Activated CD4-positive, alpha-beta T cell treated with anti-CD3 and anti-CD28 coated beads, Interleukin-2, amount 50 U/mL, for 16 hours (primary cell): ENCODE data around the gene SCUBE3.

Source experiments
- DNase-seq: peaks from one replicate; pipeline ENCODE4 v3.0.0-alpha.2; 2020

The SCUBE3 gene

GRCh38 chr6:35181933-35182612 is 31.7 kb upstream of the SCUBE3 start:
- no peak for DNase-seq

DNA sequence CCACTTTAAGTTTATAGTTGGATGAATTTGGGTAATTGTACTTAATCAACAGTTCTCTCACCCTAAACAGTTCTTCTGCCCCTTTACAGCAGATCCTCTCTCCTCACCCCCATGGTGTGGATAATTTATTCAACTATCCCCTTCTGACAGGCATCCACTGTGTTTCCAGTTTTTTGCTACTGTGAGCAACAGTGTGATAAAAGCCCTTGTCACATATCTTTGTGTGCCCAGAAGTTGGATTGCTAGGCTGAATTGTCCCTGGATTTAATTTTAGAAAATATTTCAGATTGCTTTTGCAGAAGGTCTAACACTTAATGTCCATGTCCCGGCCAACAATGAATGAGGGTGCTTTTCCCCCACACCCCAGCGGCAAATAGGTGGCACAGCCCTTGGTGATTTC is 30.5 kb upstream of the SCUBE3 start:
- no peak for DNase-seq

GRCh38 chr6:35183935-35184334 is 29.8 kb upstream of the SCUBE3 start:
- no peak for DNase-seq

DNA sequence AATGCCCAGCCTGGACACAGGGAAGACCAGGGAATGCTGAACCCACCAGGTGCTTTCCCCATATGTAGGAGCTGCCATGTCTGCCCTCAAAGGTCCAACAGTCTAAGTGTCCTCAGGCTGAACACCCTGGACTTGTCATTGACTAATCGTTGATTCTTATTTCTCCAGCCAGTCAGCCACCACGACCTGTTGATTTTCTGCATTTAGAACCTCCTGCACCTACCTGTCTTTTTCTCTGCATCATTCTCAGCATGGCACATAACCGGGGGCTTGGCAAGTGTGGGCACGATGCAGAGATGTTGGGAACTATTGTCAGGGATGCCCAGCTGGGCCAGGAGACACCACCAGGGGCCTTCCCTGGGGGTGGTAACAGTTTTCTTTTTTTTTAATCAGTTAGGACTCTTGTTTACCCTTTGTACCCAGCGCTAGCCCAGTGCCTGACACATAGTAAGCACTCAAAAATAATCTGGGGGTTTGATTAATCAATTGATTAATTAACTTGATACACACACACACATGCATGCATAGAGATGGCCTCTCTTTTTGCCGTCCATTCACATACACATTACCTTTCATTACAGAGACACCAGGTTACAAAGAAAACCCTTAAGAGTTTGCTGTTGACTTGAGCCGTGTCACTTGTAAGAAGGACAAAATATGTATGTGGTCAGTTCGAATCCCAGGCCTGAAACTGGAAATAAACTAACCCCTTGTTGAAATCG is 29.0 kb upstream of the SCUBE3 start:
- no peak for DNase-seq

- no peak for DNase-seq
Observed at GRCh38 chr6:35185302-35185681, 28.5 kb upstream of the SCUBE3 start.

- DNase-seq: no peak
Observed at GRCh38 chr6:35185971-35186370, 27.8 kb upstream of the SCUBE3 start.

DNA sequence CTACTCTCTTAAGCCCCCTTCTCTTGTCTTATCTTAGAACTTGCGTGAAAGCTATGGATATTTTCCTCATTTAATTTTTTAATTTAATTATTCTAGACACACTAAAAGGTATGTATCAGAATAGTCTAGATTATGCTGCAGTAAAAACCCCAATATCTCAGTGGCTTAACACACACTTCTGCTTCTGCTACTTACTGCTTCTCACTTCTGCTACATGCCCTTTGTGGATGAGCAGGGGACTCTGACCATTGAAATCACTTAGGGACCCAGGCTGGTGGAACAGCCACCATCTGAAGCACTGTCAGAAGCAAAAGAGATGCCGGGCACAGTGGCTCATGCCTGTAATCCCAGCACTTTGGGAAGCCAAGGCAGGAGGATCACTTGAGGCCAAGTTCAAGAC is 27.2 kb upstream of the SCUBE3 start:
- no peak for DNase-seq

DNA sequence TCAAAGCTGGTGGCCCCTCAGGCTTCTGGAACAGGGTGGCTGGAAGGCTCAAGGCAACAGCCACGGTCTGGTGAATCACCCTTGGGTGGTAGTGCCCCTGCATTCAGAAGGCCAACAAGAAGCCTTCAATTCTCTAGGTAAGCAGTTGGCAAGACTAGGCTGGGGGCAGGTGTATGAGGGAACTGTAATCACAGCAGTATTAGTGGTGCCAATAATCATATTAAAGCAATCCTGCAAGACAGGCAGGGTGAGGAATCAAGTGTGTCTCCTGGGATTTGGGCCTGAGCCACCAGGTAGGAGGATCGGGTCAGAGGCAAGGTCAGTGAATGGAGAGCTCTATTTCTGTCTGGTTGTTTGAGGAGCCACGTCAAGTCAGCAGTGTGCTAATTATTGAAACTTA is 24.9 kb upstream of the SCUBE3 start:
- no peak for DNase-seq

DNA sequence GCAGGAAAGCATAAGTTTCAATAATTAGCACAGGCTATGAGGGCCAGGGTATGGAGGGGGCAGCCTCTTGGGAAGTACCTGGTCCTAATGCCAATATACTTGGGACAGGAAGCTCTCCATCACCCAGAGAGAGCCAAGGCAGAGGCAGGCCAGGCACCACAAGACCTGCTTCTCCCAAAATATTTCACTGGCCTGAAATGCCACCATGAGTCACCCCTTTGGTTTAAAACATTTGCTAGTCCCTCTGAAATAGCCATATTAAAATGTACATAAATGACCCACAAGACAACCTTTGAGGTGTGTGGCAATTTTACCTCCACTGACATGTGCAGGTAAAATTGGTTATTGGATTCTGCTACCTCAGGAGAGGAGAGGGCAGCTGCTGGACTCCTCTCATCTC is 23.4 kb upstream of the SCUBE3 start:
- DNase-seq: no peak

- no peak for DNase-seq
Observed at GRCh38 chr6:35191889-35192288, 21.9 kb upstream of the SCUBE3 start.

DNA sequence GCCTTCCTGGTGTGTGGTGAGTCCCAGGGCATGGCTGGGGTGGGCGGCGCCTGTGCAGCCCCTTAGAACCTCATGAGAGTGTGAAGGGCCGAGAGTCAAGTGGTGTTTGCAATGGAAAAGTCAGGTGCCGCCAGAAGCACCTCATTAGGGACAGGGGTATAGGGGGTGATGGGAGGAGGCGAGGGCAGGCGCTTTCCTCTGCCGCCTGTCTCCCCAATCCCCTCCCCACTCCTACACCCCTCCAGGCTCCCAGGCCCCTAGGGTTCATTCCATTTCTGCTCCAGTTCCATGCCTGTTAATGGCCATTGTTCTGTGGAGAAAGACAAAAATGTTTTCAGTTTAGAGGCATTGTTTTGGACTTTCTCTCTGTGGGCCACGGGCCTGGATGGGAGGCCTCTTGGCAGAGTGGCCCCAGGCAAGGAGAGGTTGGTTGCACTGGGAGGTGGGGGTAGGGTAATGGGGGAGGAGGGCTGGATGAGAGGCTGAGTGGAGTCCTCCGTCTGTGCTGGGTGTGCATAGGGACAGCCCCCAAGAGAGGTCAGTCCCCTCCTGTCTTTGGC is 21.4 kb upstream of the SCUBE3 start:
- no peak for DNase-seq

DNA sequence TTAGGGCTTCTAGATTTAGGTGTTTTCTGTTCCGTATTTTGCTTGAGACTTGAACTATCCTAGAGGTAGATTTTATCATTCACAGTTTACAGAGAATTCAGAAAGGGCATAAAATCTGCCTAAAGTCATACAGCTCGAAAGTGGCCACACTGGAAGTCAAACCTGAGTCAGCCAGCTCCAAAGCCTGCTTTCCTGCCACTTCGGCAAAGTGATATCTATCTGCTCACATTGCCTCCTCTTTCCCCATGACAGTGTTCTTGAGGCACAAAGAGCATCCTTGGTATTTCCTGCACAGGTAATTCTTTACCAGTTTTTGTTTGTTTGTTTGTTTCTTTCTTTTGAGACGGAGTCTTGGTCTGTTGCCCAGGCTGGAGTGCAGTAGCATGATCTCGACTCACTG is 19.4 kb upstream of the SCUBE3 start:
- DNase-seq: no peak

DNA sequence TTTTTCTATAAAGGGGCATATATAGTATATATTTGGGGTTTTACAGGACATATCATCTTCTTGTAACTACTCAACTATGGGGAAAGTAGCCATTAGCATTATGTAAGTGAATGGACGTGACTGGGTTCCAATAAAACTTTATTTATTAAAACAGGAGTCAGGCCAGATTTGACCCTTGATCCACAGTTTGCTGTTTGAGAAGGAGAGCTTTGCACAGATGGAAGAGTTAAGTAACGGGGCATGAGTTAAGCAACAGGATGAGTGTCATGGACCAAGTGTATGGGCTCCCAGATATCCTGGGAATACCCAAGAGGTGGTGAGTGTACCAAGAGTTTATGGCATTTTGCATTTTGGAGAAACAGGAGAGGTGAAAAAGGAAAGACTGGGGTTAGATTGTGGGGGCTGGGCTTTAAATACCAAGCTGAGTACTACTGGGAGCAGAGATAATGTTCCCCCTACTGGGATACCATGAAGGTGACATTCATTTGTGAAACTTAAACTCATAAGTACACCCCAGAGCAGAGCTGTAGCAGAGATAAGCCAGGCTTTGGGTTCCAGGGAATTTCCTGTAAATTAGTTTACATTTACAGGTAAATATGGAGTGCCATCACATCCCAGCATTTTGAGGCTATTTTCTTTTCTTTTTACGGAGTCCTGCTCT is 18.5 kb upstream of the SCUBE3 start:
- DNase-seq: no peak

DNA sequence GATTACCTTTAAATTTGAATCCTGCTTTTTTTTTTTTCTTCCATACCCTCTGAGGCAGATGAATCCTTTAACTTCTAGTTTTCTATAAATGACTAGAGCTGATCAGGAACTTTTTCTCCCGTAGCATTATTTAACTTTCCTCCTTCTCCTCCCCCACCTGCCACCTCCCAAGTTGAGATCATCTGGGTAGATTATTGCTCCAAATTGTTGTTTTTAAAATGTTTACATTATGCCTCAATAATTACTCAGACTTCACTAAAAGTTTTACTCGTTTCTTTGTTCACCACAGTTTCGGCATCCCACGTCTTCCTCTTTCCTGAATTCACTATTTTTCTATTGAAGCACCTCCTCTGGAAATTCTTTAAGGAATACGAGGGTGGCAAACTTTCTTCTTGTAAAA is 16.6 kb upstream of the SCUBE3 start:
- DNase-seq: no peak

DNA sequence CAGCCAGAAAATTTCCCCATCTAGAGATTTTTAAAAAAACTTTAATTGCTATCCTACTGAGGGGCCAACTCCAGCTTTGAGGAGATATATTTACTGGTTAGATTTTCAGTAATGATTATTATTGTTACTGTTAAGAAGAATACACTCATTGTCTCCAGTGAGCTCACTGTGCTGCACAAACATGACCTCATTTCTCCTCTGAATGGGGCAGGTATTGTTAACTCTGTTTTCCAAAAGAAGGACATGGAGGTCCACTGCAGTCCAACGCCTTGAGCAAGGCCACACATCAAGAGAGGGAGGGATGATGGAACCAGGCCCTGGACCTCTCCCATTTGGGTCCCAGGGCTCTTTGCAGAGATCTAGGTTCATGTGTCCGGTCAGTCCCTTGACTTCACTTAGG is 13.9 kb upstream of the SCUBE3 start:
- no peak for DNase-seq

DNA sequence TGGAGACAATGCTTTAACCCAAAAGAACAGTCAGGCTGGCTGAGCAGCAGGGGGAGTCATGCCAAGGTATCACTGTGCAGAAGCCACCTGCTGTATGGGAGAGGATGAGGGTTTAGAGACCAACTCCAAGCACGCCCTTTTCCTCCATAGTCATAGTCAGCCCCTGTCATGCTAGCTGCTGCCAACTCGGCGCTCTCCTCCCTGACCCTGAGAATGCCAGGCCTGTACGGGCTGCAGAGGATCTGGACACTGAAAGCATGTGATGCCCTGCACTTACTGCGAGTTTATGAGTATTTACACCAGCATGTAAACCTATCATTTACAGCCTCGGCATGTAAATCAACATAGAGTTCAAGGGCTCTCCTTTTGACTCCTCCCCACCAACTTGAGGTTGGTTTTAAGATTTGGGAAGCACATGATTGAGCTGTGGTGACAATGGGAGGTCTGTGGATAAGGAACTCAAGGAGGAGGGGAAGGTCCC is 11.7 kb upstream of the SCUBE3 start:
- DNase-seq: no peak

DNA sequence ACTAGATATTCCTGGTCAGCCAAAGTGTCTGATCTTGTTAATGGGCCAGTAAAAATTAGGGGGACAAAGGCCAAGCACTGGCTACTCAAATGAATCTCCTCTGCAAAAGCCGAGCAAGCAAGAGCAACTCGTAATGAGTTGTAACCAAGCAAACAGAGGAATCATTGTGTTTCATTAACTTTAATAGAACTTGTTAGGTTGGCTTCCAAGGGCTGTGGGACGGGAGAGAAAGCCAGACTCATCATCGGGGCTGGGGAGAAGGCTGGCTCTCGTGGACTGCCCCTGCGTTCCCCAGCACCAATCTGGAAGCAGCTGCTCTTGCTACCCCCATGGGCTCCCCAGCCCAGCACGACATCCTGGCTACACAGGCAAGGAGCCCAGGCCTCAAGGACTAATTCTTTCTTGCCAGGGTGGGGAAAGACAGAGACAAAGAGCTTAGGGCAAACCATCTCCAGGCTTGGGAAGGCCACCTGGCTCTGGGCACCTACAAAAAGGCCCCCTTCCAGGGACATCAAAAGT is 10.5 kb upstream of the SCUBE3 start:
- no peak for DNase-seq

DNA sequence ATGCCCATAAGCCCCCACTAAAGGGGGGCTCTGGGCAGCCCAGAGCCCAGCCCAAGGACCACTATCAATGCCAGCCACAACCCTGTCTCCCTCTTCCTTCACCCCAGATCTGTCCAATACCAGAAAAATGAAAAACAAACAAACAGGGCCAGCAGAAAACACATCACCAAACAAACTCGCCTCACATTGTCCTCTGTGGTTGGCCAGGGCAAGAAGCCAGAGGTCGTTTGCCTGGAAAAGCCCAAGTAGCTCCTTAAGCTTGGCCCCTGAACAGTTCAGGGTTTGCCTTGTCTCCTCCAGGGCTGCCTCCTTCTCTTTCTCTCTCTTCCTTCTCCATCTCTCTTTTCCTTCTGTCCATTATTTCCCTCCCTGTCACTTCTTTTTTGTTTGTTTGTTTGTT is 10.1 kb upstream of the SCUBE3 start:
- DNase-seq: no peak

DNA sequence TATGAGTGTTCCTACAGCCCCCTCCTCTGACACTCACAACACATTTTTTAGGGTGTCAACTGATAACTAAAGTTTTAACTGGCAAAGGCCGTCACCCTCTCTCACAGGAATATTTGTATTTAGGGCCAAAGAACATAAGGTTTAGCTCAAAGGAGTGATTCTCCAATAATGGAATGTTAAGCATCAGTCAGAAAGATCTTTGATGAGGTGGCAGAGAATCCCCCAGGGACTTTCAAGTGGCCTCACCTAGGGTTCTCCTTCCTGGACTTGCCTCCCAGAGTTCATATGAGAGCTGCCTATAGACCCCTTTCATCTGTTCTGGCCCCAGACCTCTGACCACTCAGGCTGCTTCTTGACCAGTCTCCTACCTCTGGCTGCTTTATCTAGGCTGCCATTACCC is 7.4 kb upstream of the SCUBE3 start:
- DNase-seq: no peak

GRCh38 chr6:35208419-35208818 is 5.3 kb upstream of the SCUBE3 start:
- no peak for DNase-seq

DNA sequence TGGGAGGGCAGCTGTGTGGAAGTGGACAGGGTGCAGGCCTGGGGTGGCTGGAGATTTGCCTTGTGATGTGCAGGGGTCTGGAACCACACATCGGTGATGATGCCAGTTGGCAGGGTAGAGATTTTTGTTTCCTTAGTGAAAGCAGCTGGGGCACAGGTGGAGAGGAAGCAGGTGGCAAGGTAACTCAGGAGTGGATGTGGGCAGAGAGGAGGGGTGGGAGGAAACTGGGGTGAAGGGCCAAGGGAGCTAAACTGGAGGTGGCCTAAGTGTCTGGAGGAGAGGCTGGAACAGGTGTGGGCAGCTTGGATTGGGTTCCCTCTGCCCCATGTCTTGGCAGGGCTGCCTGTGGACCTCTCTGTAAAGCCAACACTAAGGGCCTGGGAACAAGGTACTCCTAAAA is 4.7 kb upstream of the SCUBE3 start:
- no peak for DNase-seq

DNA sequence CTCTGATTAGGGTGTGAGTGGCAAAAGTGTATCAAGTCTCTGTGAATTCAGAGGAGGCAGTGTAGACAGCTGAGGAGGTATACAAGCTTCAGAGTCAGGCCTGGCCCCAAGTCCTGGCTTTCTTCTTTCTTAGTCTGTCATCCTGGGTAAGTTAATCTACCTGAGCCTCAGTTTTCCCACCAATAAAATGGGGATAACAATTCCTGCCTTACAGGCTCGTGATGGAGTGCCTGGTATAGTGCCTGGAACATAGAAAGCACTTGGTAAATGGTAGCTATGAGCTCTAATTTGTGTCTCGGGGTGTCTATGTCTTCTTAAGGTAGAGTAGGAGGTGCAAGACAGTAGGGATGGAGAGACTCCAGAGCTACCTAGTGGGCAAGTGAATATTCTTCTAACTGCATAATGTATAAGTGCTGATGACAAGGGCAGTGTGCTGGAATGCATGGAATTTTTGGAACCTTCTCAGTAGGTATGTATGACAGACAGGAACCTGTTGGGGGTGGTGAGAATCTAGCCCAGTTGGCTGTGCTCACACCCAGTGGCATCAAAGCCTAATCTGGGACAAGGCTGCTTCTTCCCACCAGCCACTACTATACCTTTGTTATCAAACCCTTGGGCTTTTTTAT is 4.0 kb upstream of the SCUBE3 start:
- DNase-seq: no peak

DNA sequence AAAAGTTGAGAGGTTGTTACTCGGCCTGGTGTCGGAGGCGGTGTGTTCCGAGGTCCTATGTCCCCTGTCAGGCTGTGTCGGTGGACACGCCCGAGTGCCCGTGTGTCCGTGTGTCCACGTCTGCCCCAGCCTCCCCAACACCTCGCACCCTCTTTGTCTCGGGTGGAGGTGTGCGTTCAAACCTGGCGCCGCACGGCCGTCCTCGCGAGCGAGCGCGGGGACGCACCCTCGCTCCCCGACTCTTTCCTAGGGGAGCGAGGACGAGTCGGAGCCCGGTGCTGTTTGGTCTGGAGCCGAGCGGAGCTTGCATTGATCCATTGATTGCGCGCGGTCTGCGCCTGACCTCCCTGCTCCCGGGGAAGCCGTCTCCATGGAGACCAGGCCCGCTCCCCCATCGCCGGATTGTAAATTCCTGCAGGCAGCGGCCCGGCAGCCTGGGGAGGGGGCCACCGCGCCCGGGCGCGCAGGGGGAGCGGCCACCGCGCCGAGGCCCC is 411 bp upstream of the SCUBE3 start:
- no peak for DNase-seq
